22Rv1 (cell line): ENCODE measurements around the gene EDC4.

Experiments used
- ZFX ChIP-seq: fragments of 450-650 bp; IDR thresholded peaks from 2 replicates; pipeline ENCODE4 v1.6.1; 2017; ENCODE audit warnings: antibody characterized with exemption, borderline replicate concordance
- TF ChIP-seq, protein P1 (sequence below): fragments of 450-650 bp; IDR thresholded peaks from 2 replicates; pipeline ENCODE4 v1.5.1; 2017; ENCODE audit warnings: mild to moderate bottlenecking

DNA sequence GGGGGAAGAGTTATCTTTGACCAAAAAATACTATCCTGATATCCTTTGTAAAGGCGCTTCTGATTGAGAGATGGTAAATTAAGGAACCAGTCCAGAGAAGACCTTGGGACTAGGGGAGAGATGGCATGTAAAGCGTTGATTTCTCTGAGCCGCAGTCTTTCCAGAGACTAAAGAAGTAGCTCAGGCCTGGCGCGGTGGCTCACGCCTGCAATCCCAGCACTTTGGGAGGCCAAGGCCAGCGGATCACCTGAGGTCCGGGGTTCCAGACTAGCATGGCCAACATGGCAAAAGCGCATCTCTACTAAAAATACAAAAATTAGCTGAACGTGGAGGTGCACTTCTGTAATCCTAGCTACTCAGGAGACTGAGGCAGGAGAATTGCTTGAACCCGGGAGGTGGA is 24.7 kb upstream of the EDC4 start:
- no peak for TF ChIP-seq ZFX
- TF ChIP-seq, protein P1, sequence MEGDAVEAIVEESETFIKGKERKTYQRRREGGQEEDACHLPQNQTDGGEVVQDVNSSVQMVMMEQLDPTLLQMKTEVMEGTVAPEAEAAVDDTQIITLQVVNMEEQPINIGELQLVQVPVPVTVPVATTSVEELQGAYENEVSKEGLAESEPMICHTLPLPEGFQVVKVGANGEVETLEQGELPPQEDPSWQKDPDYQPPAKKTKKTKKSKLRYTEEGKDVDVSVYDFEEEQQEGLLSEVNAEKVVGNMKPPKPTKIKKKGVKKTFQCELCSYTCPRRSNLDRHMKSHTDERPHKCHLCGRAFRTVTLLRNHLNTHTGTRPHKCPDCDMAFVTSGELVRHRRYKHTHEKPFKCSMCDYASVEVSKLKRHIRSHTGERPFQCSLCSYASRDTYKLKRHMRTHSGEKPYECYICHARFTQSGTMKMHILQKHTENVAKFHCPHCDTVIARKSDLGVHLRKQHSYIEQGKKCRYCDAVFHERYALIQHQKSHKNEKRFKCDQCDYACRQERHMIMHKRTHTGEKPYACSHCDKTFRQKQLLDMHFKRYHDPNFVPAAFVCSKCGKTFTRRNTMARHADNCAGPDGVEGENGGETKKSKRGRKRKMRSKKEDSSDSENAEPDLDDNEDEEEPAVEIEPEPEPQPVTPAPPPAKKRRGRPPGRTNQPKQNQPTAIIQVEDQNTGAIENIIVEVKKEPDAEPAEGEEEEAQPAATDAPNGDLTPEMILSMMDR = no peak
